AG08395 (cell line): Measurements from ENCODE around the gene LMOD3.
A peak's percentile ranks its signal among the peaks of the same experiment; 100 is the strongest.

ENCODE experiments used
- DNase-seq: peaks from one replicate; pipeline ENCODE4 v3.0.0; 2012; ENCODE audit warnings: mixed read lengths, low spot score

LMOD3 gene

GRCh38 chr3:69121950-69122349, 445 bp downstream of the LMOD3 start:
- DNase-seq, result no peak

- DNase-seq, result no peak
Observed at GRCh38 chr3:69121513-69121912, 882 bp downstream of the LMOD3 start.

GRCh38 chr3:69120879-69121464, 1.4 kb downstream of the LMOD3 start:
- peak; percentile 66 for DNase-seq

- no peak for DNase-seq
Observed at GRCh38 chr3:69119681-69120080, 2.7 kb downstream of the LMOD3 start.

- no peak for DNase-seq
Observed at GRCh38 chr3:69119138-69119537, 3.3 kb downstream of the LMOD3 start.

- DNase-seq, result no peak
Observed at GRCh38 chr3:69118555-69118954, 3.8 kb downstream of the LMOD3 start.

- no peak for DNase-seq
Observed at GRCh38 chr3:69116897-69117296, 5.5 kb downstream of the LMOD3 start.

- DNase-seq, result no peak
Observed at GRCh38 chr3:69116162-69116561, 6.2 kb downstream of the LMOD3 start.

GRCh38 chr3:69115731-69116130, 6.7 kb downstream of the LMOD3 start:
- no peak for DNase-seq

- no peak for DNase-seq
Observed at GRCh38 chr3:69113536-69113935, 8.9 kb downstream of the LMOD3 start.

- DNase-seq, result no peak
Observed at GRCh38 chr3:69110941-69111546, 11.4 kb downstream of the LMOD3 start.

GRCh38 chr3:69108811-69109210, 13.6 kb downstream of the LMOD3 start:
- DNase-seq, result no peak

GRCh38 chr3:69107841-69108240, 14.6 kb downstream of the LMOD3 start:
- no peak for DNase-seq

GRCh38 chr3:69105320-69105719, 17.1 kb downstream of the LMOD3 start:
- no peak for DNase-seq

GRCh38 chr3:69104586-69104985, 17.8 kb downstream of the LMOD3 start:
- no peak for DNase-seq

GRCh38 chr3:69103123-69103522, 19.3 kb downstream of the LMOD3 start:
- DNase-seq, result no peak

GRCh38 chr3:69102384-69102783, 20.0 kb downstream of the LMOD3 start:
- DNase-seq, result no peak

GRCh38 chr3:69099576-69099975, 22.8 kb downstream of the LMOD3 start:
- DNase-seq, result no peak

GRCh38 chr3:69097407-69098086, 24.8 kb downstream of the LMOD3 start:
- DNase-seq, result no peak

- DNase-seq, result no peak
Observed at GRCh38 chr3:69096299-69096698, 26.1 kb downstream of the LMOD3 start.

GRCh38 chr3:69095636-69096035, 26.8 kb downstream of the LMOD3 start:
- no peak for DNase-seq

GRCh38 chr3:69094467-69095205, 27.8 kb downstream of the LMOD3 start:
- DNase-seq, result peak; percentile 63

- DNase-seq, result no peak
Observed at GRCh38 chr3:69092030-69092516, 30.3 kb downstream of the LMOD3 start.
